ENCODE measurements around the gene LGALS7B. TPM values are rescaled to one million over a fixed set of nuclear protein-coding genes. Genes with fewer than 3 reads are reported as not detected.

LGALS7B gene
- total RNA-seq, 2 experiments from 2014 or later: not detected

DNA sequence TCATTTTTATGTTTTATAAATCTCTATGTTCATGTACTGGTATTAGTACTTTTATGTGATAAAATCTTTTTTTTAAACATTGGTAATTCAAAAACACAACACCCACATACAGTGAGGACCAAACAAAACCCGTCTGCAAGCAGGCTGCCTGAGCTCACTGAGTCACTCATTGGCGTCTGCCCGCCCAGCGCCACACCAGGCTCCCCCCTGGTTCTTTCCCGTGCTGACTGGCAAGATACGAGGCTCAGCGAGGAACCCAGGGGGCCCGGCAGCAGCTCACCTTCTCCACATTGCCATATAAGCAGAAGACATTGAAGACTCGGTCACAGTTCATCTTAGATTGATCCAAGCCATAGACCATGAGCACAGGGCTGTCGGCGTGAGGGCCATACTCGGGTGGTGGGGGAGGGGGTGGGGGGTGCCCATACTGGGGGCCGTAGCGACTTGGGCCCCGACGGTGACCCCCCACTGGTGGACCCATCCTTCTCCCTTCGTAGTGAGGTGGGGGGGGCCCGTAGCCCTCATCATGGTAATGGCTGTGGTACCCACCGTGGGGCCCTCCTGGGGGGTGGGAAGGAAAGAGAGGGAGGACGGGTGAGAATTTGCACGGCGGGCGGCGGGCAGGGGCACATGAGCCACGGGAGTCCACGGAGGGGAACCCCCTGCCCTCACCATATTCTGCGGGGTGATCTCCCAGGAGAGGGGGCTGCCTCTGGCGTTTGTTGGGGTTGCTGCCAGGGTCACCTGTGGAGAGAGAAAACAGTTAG is 51.0 kb downstream of the LGALS7B start:
- intact Hi-C loops (cut with micrococcal nuclease; ENCODE audit: unreplicated experiment): no loop called here
- Histone ChIP-seq H3K36me3 (ENCODE audit: insufficient read depth, low read length) (peaks cover 99% of the 10 kb centered on the region), H3K79me2 (ENCODE audit: insufficient read depth, low read depth, low read length) (peaks cover 35% of the 10 kb centered on the region; the same call in 1 of the 2 replicates), H3K4me2 (ENCODE audit: low read length) (no peak overlapping the region), H3K9me3 (ENCODE audit: low read length) (no peaks in the 10 kb centered on the region), H3K27ac (ENCODE audit: low read depth, low read length, poor library complexity, severe bottlenecking) (no peak overlapping the region), H3K4me1 (ENCODE audit: insufficient read depth, low read length, poor library complexity, severe bottlenecking) (peaks cover 13% of the 10 kb centered on the region), H3K9me2 (ENCODE audit: insufficient read depth, low read length) (no peaks in the 10 kb centered on the region), H4K20me1 (ENCODE audit: insufficient read depth, low read length) (peaks cover 31% of the 10 kb centered on the region), H3K4me3 (ENCODE audit: low read depth, low read length, poor library complexity, severe bottlenecking) (no peak overlapping the region), H2AFZ (ENCODE audit: low read length) (no peak overlapping the region)
- TF ChIP-seq EZH2phosphoT487 (IDR thresholded peaks at IDR 0.05; ENCODE audit: borderline replicate concordance, low read depth, low read length): no peak
- TF ChIP-seq, protein P1, sequence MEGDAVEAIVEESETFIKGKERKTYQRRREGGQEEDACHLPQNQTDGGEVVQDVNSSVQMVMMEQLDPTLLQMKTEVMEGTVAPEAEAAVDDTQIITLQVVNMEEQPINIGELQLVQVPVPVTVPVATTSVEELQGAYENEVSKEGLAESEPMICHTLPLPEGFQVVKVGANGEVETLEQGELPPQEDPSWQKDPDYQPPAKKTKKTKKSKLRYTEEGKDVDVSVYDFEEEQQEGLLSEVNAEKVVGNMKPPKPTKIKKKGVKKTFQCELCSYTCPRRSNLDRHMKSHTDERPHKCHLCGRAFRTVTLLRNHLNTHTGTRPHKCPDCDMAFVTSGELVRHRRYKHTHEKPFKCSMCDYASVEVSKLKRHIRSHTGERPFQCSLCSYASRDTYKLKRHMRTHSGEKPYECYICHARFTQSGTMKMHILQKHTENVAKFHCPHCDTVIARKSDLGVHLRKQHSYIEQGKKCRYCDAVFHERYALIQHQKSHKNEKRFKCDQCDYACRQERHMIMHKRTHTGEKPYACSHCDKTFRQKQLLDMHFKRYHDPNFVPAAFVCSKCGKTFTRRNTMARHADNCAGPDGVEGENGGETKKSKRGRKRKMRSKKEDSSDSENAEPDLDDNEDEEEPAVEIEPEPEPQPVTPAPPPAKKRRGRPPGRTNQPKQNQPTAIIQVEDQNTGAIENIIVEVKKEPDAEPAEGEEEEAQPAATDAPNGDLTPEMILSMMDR (conservative IDR thresholded peaks at IDR 0.05; ENCODE audit: low read length): no peak
- no peak for DNase-seq (ENCODE audit: low spot score)
- ChIA-PET CTCF (ENCODE audit: unreplicated experiment) (interaction anchor here (0.5 kb wide), 1 partner anchor 71 kb away, joined by 4 read pairs; no protein-coding TSS in a partner anchor), POLR2A (no interaction called here)
- BruUV-seq (replicated peaks): no TSS peak

DNA sequence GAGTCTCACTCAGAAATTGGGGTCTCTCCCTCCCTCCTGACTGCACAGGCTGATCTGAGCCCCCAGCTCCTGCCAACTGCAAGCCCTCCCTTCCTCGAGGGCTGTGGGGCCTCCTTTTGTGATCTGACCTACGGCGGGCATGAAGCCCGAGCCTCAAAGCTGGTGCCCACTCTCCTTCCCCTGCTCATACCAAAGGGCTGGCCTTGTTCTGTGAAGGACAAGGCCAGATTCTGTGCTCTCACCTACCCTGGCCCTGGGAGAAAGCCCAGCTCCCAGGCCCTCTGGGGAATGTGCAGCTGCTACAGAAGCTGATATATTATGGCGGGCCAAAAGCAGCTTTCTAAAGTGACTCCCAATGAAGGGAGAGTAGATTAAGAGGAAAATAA is 51.6 kb downstream of the LGALS7B start:
- H3K79me2 ChIP-seq (ENCODE audit: insufficient read depth, low read depth, low read length): peaks cover 41% of the 10 kb centered on the region
- no peak overlapping the region for H3K27ac ChIP-seq (ENCODE audit: low read depth, low read length, poor library complexity, severe bottlenecking)
- peaks cover 31% of the 10 kb centered on the region for H4K20me1 ChIP-seq (ENCODE audit: insufficient read depth, low read length)
- H3K4me3 ChIP-seq (ENCODE audit: low read depth, low read length, poor library complexity, severe bottlenecking): no peak overlapping the region
- ChIA-PET POLR2A (no interaction called here), CTCF (ENCODE audit: unreplicated experiment) (interaction anchor here (0.5 kb wide), 1 partner anchor 71 kb away, joined by 4 read pairs; no protein-coding TSS in a partner anchor)
- H3K9me2 ChIP-seq (ENCODE audit: insufficient read depth, low read length): no peaks in the 10 kb centered on the region
- intact Hi-C loops (cut with micrococcal nuclease; ENCODE audit: unreplicated experiment): no loop called here
- H3K9me3 ChIP-seq (ENCODE audit: low read length): no peaks in the 10 kb centered on the region
- H3K4me2 ChIP-seq (ENCODE audit: low read length): no peak overlapping the region
- TF ChIP-seq, protein P1 (conservative IDR thresholded peaks at IDR 0.05; ENCODE audit: low read length): no peak
- no peak for TF ChIP-seq EZH2phosphoT487 (IDR thresholded peaks at IDR 0.05; ENCODE audit: borderline replicate concordance, low read depth, low read length)
- peaks cover 13% of the 10 kb centered on the region for H3K4me1 ChIP-seq (ENCODE audit: insufficient read depth, low read length, poor library complexity, severe bottlenecking)
- DNase-seq (ENCODE audit: low spot score): no peak
- no peak overlapping the region for H2AFZ ChIP-seq (ENCODE audit: low read length)
- no TSS peak for BruUV-seq (replicated peaks)
- H3K36me3 ChIP-seq (ENCODE audit: insufficient read depth, low read length): peaks cover 99% of the 10 kb centered on the region

Small RNA genes within 50 kb of the gene (small RNA-seq; reads per million reads assigned to genes)
- gene RNU6-140P: not detected

Other genes with a start within 250 kb of the LGALS7B start
- 102 and 108 TPM in 2 replicates for gene MAP4K1, start 171.2 kb upstream of the LGALS7B start, total RNA-seq (2014; rRNA removed; shearing (Covaris generic))
- 313 and 331 TPM in 2 replicates for gene MAP4K1, start 171.2 kb upstream of the LGALS7B start, total RNA-seq (2022)
- 321 and 325 TPM in 2 replicates for gene EIF3K, start 170.0 kb upstream of the LGALS7B start, total RNA-seq (2014; rRNA removed; shearing (Covaris generic))
- 353 and 364 TPM in 2 replicates for gene EIF3K, start 170.0 kb upstream of the LGALS7B start, total RNA-seq (2022)
- gene ACTN4, start 141.6 kb upstream of the LGALS7B start, total RNA-seq (2014; rRNA removed; shearing (Covaris generic)): 86.8 and 96.9 TPM in 2 replicates
- gene ACTN4, start 141.6 kb upstream of the LGALS7B start, total RNA-seq (2022): 147 and 178 TPM in 2 replicates
- 1.2 and 2.9 TPM in 2 replicates for gene CAPN12, start 44.7 kb upstream of the LGALS7B start, total RNA-seq (2014; rRNA removed; shearing (Covaris generic))
- 2.6 and 3.7 TPM in 2 replicates for gene CAPN12, start 44.7 kb upstream of the LGALS7B start, total RNA-seq (2022)
- gene LGALS7, start 15.7 kb upstream of the LGALS7B start, total RNA-seq (2014; rRNA removed; shearing (Covaris generic)): not detected in 2 replicates
- not detected in 2 replicates for gene LGALS7, start 15.7 kb upstream of the LGALS7B start, total RNA-seq (2022)
- 0.70 and 1.0 TPM in 2 replicates for gene LGALS4, start 23.7 kb downstream of the LGALS7B start, total RNA-seq (2014; rRNA removed; shearing (Covaris generic))
- 1.1 and 1.3 TPM in 2 replicates for gene LGALS4, start 23.7 kb downstream of the LGALS7B start, total RNA-seq (2022)
- 68.8 and 70.9 TPM in 2 replicates for gene ECH1, start 42.6 kb downstream of the LGALS7B start, total RNA-seq (2014; rRNA removed; shearing (Covaris generic))
- gene ECH1, start 42.6 kb downstream of the LGALS7B start, total RNA-seq (2022): 124 and 134 TPM in 2 replicates
- gene HNRNPL, start 60.8 kb downstream of the LGALS7B start, total RNA-seq (2014; rRNA removed; shearing (Covaris generic)): 236 and 263 TPM in 2 replicates
- gene HNRNPL, start 60.8 kb downstream of the LGALS7B start, total RNA-seq (2022): 655 and 706 TPM in 2 replicates
- gene RINL, start 89.1 kb downstream of the LGALS7B start, total RNA-seq (2014; rRNA removed; shearing (Covaris generic)): 26.3 and 33.3 TPM in 2 replicates
- 38.4 and 42.1 TPM in 2 replicates for gene RINL, start 89.1 kb downstream of the LGALS7B start, total RNA-seq (2022)
- gene SIRT2, start 110.4 kb downstream of the LGALS7B start, total RNA-seq (2014; rRNA removed; shearing (Covaris generic)): 25.5 and 26.0 TPM in 2 replicates
- 30.0 and 32.1 TPM in 2 replicates for gene SIRT2, start 110.4 kb downstream of the LGALS7B start, total RNA-seq (2022)
- gene NFKBIB, start 110.8 kb downstream of the LGALS7B start, total RNA-seq (2014; rRNA removed; shearing (Covaris generic)): 16.0 and 20.4 TPM in 2 replicates
- gene NFKBIB, start 110.8 kb downstream of the LGALS7B start, total RNA-seq (2022): 22.0 and 25.3 TPM in 2 replicates
- gene CCER2, start 123.0 kb downstream of the LGALS7B start, total RNA-seq (2014; rRNA removed; shearing (Covaris generic)): 1.5 and 7.0 TPM in 2 replicates
- 3.3 and 4.3 TPM in 2 replicates for gene CCER2, start 123.0 kb downstream of the LGALS7B start, total RNA-seq (2022)
- gene SARS2, start 141.6 kb downstream of the LGALS7B start, total RNA-seq (2014; rRNA removed; shearing (Covaris generic)): 29.5 and 37.7 TPM in 2 replicates
- gene SARS2, start 141.6 kb downstream of the LGALS7B start, total RNA-seq (2022): 50.2 and 52.8 TPM in 2 replicates
- gene MRPS12, start 141.7 kb downstream of the LGALS7B start, total RNA-seq (2014; rRNA removed; shearing (Covaris generic)): 74.6 TPM in 2 replicates
- 55.5 and 63.5 TPM in 2 replicates for gene MRPS12, start 141.7 kb downstream of the LGALS7B start, total RNA-seq (2022)
- not detected in 2 replicates for gene FBXO17, start 186.5 kb downstream of the LGALS7B start, total RNA-seq (2014; rRNA removed; shearing (Covaris generic))
- not detected in 2 replicates for gene FBXO17, start 186.5 kb downstream of the LGALS7B start, total RNA-seq (2022)
- 1.0 TPM in 1 of 2 replicates, not detected in the other for gene FBXO27, start 243.3 kb downstream of the LGALS7B start, total RNA-seq (2014; rRNA removed; shearing (Covaris generic))
- 9.6 and 10.5 TPM in 2 replicates for gene FBXO27, start 243.3 kb downstream of the LGALS7B start, total RNA-seq (2022)

All from OCI-LY7 (cell line).